Measurements from ENCODE around the gene VEPH1.

VEPH1 gene

DNA sequence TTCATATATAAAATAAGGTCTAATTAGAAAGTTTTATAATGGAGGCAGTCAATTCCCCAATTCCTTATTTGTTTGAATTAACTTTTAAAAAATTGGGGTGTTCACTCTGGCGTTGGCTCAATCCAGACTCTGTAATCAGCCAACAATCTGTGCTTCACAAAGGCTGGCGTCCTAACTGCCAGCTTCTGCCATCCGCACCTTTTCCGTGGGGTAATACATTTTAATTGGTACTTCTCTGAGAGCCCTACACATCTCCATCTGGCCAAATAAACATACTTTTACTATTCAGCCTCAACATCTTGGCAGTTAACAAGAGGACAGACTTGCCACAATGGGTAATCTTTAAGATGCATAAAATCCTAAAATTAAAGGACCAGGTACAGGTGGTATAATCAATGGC lies 218.1 kb downstream of the VEPH1 start:
- Histone ChIP-seq H4K5ac (ENCODE audit: low read length) (no peak overlapping the region), H3K4me1 (ENCODE audit: control insufficient read depth, low read depth, low read length) (no peaks in the 10 kb centered on the region), H3K27ac (ENCODE audit: low read depth, low read length) (no peak overlapping the region), H3K56ac (ENCODE audit: low read length) (no peak overlapping the region), H3K36me3 (ENCODE audit: control insufficient read depth, insufficient read depth, low read length) (no peaks in the 10 kb centered on the region), H2BK5ac (ENCODE audit: low read length) (no peak overlapping the region), H3K27me3 (ENCODE audit: insufficient read depth, low read length, poor library complexity) (no peaks in the 10 kb centered on the region), H3K9ac (ENCODE audit: low read length) (no peak overlapping the region), H2BK15ac (replicated peaks; ENCODE audit: low read depth) (no peak overlapping the region), H2AK5ac (ENCODE audit: low read length) (no peak overlapping the region), H2BK120ac (ENCODE audit: low read depth, low read length) (no peak overlapping the region), H3K18ac (ENCODE audit: low read length) (no peak overlapping the region), H3K23ac (ENCODE audit: low read length) (no peak overlapping the region), H3K79me1 (ENCODE audit: low read length) (no peaks in the 10 kb centered on the region), H3K4me2 (ENCODE audit: low read length) (no peak overlapping the region), H4K8ac (ENCODE audit: low read depth, low read length) (no peak overlapping the region), H3K79me2 (ENCODE audit: control insufficient read depth, insufficient read depth, low read length) (no peaks in the 10 kb centered on the region), H3K4ac (ENCODE audit: low read depth, low read length) (no peak overlapping the region), H3K4me3 (ENCODE audit: low read length) (no peak overlapping the region)
- DNase-seq: no peak
- WGBS (ENCODE audit: extremely low coverage, insufficient coverage, low lambda C conversion rate): no CpG with 5 or more reads among the region's 4 CpGs

- H2BK15ac ChIP-seq (replicated peaks; ENCODE audit: low read depth): no peak overlapping the region
- H3K79me1 ChIP-seq (ENCODE audit: low read length): no peaks in the 10 kb centered on the region
- H3K4me2 ChIP-seq (ENCODE audit: low read length): no peak overlapping the region
- H3K79me2 ChIP-seq (ENCODE audit: control insufficient read depth, insufficient read depth, low read length): no peaks in the 10 kb centered on the region
- H3K27me3 ChIP-seq (ENCODE audit: insufficient read depth, low read length, poor library complexity): no peaks in the 10 kb centered on the region
- H3K4me3 ChIP-seq (ENCODE audit: low read length): no peak overlapping the region
- H3K18ac ChIP-seq (ENCODE audit: low read length): no peak overlapping the region
- no peak overlapping the region for H3K27ac ChIP-seq (ENCODE audit: low read depth, low read length)
- no peak overlapping the region for H3K56ac ChIP-seq (ENCODE audit: low read length)
- H4K8ac ChIP-seq (ENCODE audit: low read depth, low read length): no peak overlapping the region
- H4K5ac ChIP-seq (ENCODE audit: low read length): no peak overlapping the region
- WGBS (ENCODE audit: extremely low coverage, insufficient coverage, low lambda C conversion rate): no CpG with 5 or more reads among the region's 1 CpG
- H3K23ac ChIP-seq (ENCODE audit: low read length): no peak overlapping the region
- H3K36me3 ChIP-seq (ENCODE audit: control insufficient read depth, insufficient read depth, low read length): no peaks in the 10 kb centered on the region
- no peaks in the 10 kb centered on the region for H3K4me1 ChIP-seq (ENCODE audit: control insufficient read depth, low read depth, low read length)
- no peak overlapping the region for H2AK5ac ChIP-seq (ENCODE audit: low read length)
- no peak overlapping the region for H2BK120ac ChIP-seq (ENCODE audit: low read depth, low read length)
- H3K9ac ChIP-seq (ENCODE audit: low read length): no peak overlapping the region
- DNase-seq: no peak
- H3K4ac ChIP-seq (ENCODE audit: low read depth, low read length): no peak overlapping the region
- H2BK5ac ChIP-seq (ENCODE audit: low read length): no peak overlapping the region
These were observed 218.5 kb downstream of the VEPH1 start for GRCh38 chr3:157284688-157285087.

DNA sequence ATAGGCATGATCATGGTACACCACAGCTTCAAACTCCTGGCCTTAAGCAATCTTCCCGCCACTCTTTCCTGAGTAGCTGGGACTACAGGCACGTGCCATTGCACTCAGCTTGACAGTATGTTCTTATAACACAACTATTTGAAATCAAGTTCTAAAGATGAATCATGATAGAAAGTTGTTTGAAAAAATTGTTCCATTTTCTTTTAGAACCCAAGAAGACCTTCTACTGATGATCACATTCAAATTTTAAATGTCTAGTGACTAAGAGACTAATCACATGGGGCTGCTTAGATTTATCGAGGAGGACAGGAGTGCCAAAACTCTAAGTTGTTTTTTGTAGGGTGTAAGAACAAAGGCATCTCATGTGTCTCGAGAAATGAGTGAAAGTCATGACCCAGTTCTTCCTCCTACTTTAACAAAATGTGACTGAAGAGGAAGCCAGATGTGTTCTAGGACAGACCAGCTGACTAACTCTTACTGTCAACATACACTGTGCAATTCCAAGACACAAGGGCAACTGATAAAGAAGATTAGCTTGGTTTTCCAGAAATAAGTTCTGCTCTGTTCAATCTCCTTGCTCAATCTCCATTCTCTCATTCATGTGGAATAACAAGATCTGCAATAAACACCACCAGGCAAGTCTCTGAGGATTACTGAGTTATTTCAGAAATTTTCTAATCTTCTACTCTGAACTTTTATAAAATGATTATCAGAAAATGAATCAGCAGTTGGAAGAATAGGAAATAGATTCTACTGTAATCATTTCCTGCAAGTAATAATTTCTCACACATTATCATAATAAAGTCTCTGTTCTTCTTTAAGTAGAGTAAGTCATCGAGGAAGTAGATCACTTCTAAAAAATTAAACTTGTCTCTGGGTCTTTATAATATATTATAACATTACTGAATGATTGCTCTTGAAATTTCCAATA lies 220.7 kb downstream of the VEPH1 start:
- Histone ChIP-seq H2BK120ac (ENCODE audit: low read depth, low read length) (no peak overlapping the region), H3K27me3 (ENCODE audit: insufficient read depth, low read length, poor library complexity) (no peaks in the 10 kb centered on the region), H3K4me2 (ENCODE audit: low read length) (no peak overlapping the region), H2BK5ac (ENCODE audit: low read length) (no peak overlapping the region), H3K56ac (ENCODE audit: low read length) (no peak overlapping the region), H4K5ac (ENCODE audit: low read length) (no peak overlapping the region), H3K4me1 (ENCODE audit: control insufficient read depth, low read depth, low read length) (no peaks in the 10 kb centered on the region), H3K36me3 (ENCODE audit: control insufficient read depth, insufficient read depth, low read length) (no peaks in the 10 kb centered on the region), H3K4me3 (ENCODE audit: low read length) (no peak overlapping the region), H3K27ac (ENCODE audit: low read depth, low read length) (no peak overlapping the region), H3K79me1 (ENCODE audit: low read length) (no peaks in the 10 kb centered on the region), H4K8ac (ENCODE audit: low read depth, low read length) (no peak overlapping the region), H2AK5ac (ENCODE audit: low read length) (no peak overlapping the region), H3K23ac (ENCODE audit: low read length) (no peak overlapping the region), H3K4ac (ENCODE audit: low read depth, low read length) (no peak overlapping the region), H3K79me2 (ENCODE audit: control insufficient read depth, insufficient read depth, low read length) (no peaks in the 10 kb centered on the region), H3K18ac (ENCODE audit: low read length) (no peak overlapping the region), H2BK15ac (replicated peaks; ENCODE audit: low read depth) (no peak overlapping the region), H3K9ac (ENCODE audit: low read length) (no peak overlapping the region)
- no peak for DNase-seq
- WGBS (ENCODE audit: extremely low coverage, insufficient coverage, low lambda C conversion rate): no CpG with 5 or more reads among the region's 5 CpGs

DNA sequence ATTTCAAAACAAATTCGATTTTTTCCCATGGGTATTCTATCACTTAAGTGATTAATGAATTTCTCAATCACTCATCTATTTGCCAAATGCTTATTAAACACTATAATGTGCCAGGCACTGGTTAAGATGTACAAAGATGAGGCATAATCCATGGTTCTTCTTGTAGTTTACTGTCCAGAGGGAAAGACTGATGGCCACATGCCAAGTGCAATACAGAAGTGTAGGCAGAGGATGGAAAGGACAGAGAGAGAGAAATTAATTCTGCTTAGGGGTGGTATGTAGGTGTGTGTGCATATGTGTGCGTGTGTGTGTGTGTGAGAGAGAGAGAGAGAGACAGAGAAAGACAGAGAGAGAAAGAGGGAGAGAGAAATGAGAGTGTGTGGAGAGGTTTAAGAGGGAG lies 222.4 kb downstream of the VEPH1 start:
- no peak overlapping the region for H3K4ac ChIP-seq (ENCODE audit: low read depth, low read length)
- no peak overlapping the region for H4K8ac ChIP-seq (ENCODE audit: low read depth, low read length)
- no peaks in the 10 kb centered on the region for H3K36me3 ChIP-seq (ENCODE audit: control insufficient read depth, insufficient read depth, low read length)
- H3K56ac ChIP-seq (ENCODE audit: low read length): no peak overlapping the region
- H3K4me1 ChIP-seq (ENCODE audit: control insufficient read depth, low read depth, low read length): no peaks in the 10 kb centered on the region
- no peak overlapping the region for H2BK120ac ChIP-seq (ENCODE audit: low read depth, low read length)
- no peak overlapping the region for H4K5ac ChIP-seq (ENCODE audit: low read length)
- no peak overlapping the region for H3K18ac ChIP-seq (ENCODE audit: low read length)
- no peak overlapping the region for H2AK5ac ChIP-seq (ENCODE audit: low read length)
- H3K9ac ChIP-seq (ENCODE audit: low read length): no peak overlapping the region
- H3K4me2 ChIP-seq (ENCODE audit: low read length): no peak overlapping the region
- WGBS (ENCODE audit: extremely low coverage, insufficient coverage, low lambda C conversion rate): 100% methylated on average over 1 of the region's 2 CpGs
- H3K27ac ChIP-seq (ENCODE audit: low read depth, low read length): no peak overlapping the region
- H2BK15ac ChIP-seq (replicated peaks; ENCODE audit: low read depth): no peak overlapping the region
- no peak for DNase-seq
- H3K79me1 ChIP-seq (ENCODE audit: low read length): no peaks in the 10 kb centered on the region
- no peak overlapping the region for H3K4me3 ChIP-seq (ENCODE audit: low read length)
- no peaks in the 10 kb centered on the region for H3K27me3 ChIP-seq (ENCODE audit: insufficient read depth, low read length, poor library complexity)
- H3K79me2 ChIP-seq (ENCODE audit: control insufficient read depth, insufficient read depth, low read length): no peaks in the 10 kb centered on the region
- no peak overlapping the region for H3K23ac ChIP-seq (ENCODE audit: low read length)
- no peak overlapping the region for H2BK5ac ChIP-seq (ENCODE audit: low read length)

- Histone ChIP-seq H2BK15ac (replicated peaks; ENCODE audit: low read depth) (no peak overlapping the region), H3K4me2 (ENCODE audit: low read length) (no peak overlapping the region), H3K23ac (ENCODE audit: low read length) (no peak overlapping the region), H3K18ac (ENCODE audit: low read length) (no peak overlapping the region), H3K4ac (ENCODE audit: low read depth, low read length) (no peak overlapping the region), H2BK120ac (ENCODE audit: low read depth, low read length) (no peak overlapping the region), H3K4me3 (ENCODE audit: low read length) (no peak overlapping the region), H3K4me1 (ENCODE audit: control insufficient read depth, low read depth, low read length) (no peaks in the 10 kb centered on the region), H3K27me3 (ENCODE audit: insufficient read depth, low read length, poor library complexity) (no peaks in the 10 kb centered on the region), H2AK5ac (ENCODE audit: low read length) (no peak overlapping the region), H4K5ac (ENCODE audit: low read length) (no peak overlapping the region), H3K56ac (ENCODE audit: low read length) (no peak overlapping the region), H3K79me1 (ENCODE audit: low read length) (no peaks in the 10 kb centered on the region), H3K27ac (ENCODE audit: low read depth, low read length) (no peak overlapping the region), H2BK5ac (ENCODE audit: low read length) (no peak overlapping the region), H3K79me2 (ENCODE audit: control insufficient read depth, insufficient read depth, low read length) (no peaks in the 10 kb centered on the region), H3K9ac (ENCODE audit: low read length) (no peak overlapping the region), H4K8ac (ENCODE audit: low read depth, low read length) (no peak overlapping the region), H3K36me3 (ENCODE audit: control insufficient read depth, insufficient read depth, low read length) (no peaks in the 10 kb centered on the region)
- no peak for DNase-seq
These were observed 222.9 kb downstream of the VEPH1 start for GRCh38 chr3:157280354-157280753.

DNA sequence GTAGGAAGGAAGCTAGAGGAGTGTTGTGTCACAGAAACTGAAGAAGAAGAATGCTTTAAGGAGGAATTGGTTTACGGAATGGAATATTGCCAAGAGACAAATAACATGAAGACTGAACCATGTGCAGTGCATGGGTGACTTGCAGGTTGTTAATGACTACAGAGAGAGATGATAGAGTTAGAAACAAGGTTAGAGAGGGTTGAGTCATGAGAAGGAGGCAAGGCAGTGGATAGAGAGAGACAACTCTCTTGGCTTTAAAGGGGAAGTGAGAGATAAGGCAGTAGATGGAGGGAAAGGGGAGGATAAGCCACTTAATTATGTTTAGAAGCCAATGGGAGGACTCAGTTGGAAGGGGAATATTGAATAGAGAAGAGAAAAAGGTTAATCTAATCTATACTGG lies 224.0 kb downstream of the VEPH1 start:
- Histone ChIP-seq H3K9ac (ENCODE audit: low read length) (no peak overlapping the region), H2BK5ac (ENCODE audit: low read length) (no peak overlapping the region), H2BK120ac (ENCODE audit: low read depth, low read length) (no peak overlapping the region), H2BK15ac (replicated peaks; ENCODE audit: low read depth) (no peak overlapping the region), H4K8ac (ENCODE audit: low read depth, low read length) (no peak overlapping the region), H2AK5ac (ENCODE audit: low read length) (no peak overlapping the region), H3K4me2 (ENCODE audit: low read length) (no peak overlapping the region), H3K4me1 (ENCODE audit: control insufficient read depth, low read depth, low read length) (no peaks in the 10 kb centered on the region), H3K4me3 (ENCODE audit: low read length) (no peak overlapping the region), H3K36me3 (ENCODE audit: control insufficient read depth, insufficient read depth, low read length) (no peaks in the 10 kb centered on the region), H4K5ac (ENCODE audit: low read length) (no peak overlapping the region), H3K79me2 (ENCODE audit: control insufficient read depth, insufficient read depth, low read length) (no peaks in the 10 kb centered on the region), H3K56ac (ENCODE audit: low read length) (no peak overlapping the region), H3K23ac (ENCODE audit: low read length) (no peak overlapping the region), H3K18ac (ENCODE audit: low read length) (no peak overlapping the region), H3K27ac (ENCODE audit: low read depth, low read length) (no peak overlapping the region), H3K4ac (ENCODE audit: low read depth, low read length) (no peak overlapping the region), H3K27me3 (ENCODE audit: insufficient read depth, low read length, poor library complexity) (no peaks in the 10 kb centered on the region), H3K79me1 (ENCODE audit: low read length) (no peaks in the 10 kb centered on the region)
- DNase-seq: no peak
- WGBS (ENCODE audit: extremely low coverage, insufficient coverage, low lambda C conversion rate): no CpG with 5 or more reads among the region's 1 CpG

All from mesendoderm (in vitro differentiated cells).